CD14-positive monocyte (primary cell): ENCODE results near the gene DNAI2. TPM values are rescaled to one million over a fixed set of nuclear protein-coding genes. Genes with fewer than 3 reads are reported as not detected.

ENCODE experiments used
- DNase-seq, 3 donors: peaks; one replicate each; pipeline ENCODE4 v3.0.0-alpha.2; 2011 to 2022
- H2AFZ ChIP-seq: 2 replicates; pipeline ENCODE4 v1.6.0; 2012; ENCODE audit warnings: mild to moderate bottlenecking, low read depth, low read length, inconsistent platforms; ENCODE audit not compliant: insufficient read depth, poor library complexity, severe bottlenecking
- H3K27ac ChIP-seq, 2 donors: 1 replicate in 1 of 2; 2 replicates in 1 of 2; pipeline ENCODE4 v1.5.1; 2012 to 2013; ENCODE audit warnings: low read length in 2 of 2, control low read depth in 1 of 2, inconsistent platforms in 1 of 2, low read depth in 1 of 2, mild to moderate bottlenecking in 1 of 2
- H3K27me3 ChIP-seq, 2 donors: one replicate each; pipeline versions ENCODE4 v1.6.0 to v1.6.1; 2011 to 2013; ENCODE audit warnings: low read length in 2 of 2; ENCODE audit not compliant: control insufficient read depth in 2 of 2, insufficient read depth in 2 of 2
- H3K36me3 ChIP-seq, 2 donors: replicated peaks in 1 of 2; 1 replicate in 1 of 2; 2 replicates in 1 of 2; pipeline versions ENCODE4 v1.5.1 to v1.6.1; 2012 to 2013; ENCODE audit warnings: low read length in 2 of 2, control low read depth in 1 of 2, inconsistent platforms in 1 of 2, mild to moderate bottlenecking in 1 of 2; ENCODE audit not compliant: insufficient read depth in 2 of 2, control insufficient read depth in 1 of 2
- H3K4me1 ChIP-seq, 2 donors: 1 replicate in 1 of 2; 2 replicates in 1 of 2; pipeline versions ENCODE4 v1.5.1 to v1.6.1; 2012 to 2013; ENCODE audit warnings: low read length in 2 of 2, control low read depth in 1 of 2, inconsistent platforms in 1 of 2, mild to moderate bottlenecking in 1 of 2, moderate library complexity in 1 of 2; ENCODE audit not compliant: insufficient read depth in 2 of 2, control insufficient read depth in 1 of 2
- H3K4me2 ChIP-seq: replicated peaks from 2 replicates; pipeline ENCODE3; 2012; ENCODE audit warnings: low read length, moderate library complexity, mild to moderate bottlenecking; ENCODE audit not compliant: poor library complexity, severe bottlenecking; ENCODE audit errors: extremely low read depth
- H3K4me3 ChIP-seq, 3 experiments: fragments of 200-600 bp in 1 of 3; sonication (generic) in 1 of 3; replicated peaks in 1 of 3; 1 replicate in 2 of 3; 2 replicates in 1 of 3; pipeline ENCODE4 v1.5.1; 2011 to 2013; ENCODE audit warnings: low read length in 3 of 3, mild to moderate bottlenecking in 3 of 3, control low read depth in 2 of 3, low read depth in 2 of 3, inconsistent platforms in 1 of 3, moderate library complexity in 1 of 3
- H3K79me2 ChIP-seq: 2 replicates; pipeline ENCODE4 v1.6.0; 2012; ENCODE audit warnings: mild to moderate bottlenecking, control low read depth, inconsistent platforms, low read length, moderate library complexity; ENCODE audit not compliant: insufficient read depth
- H3K9ac ChIP-seq: 2 replicates; pipeline ENCODE4 v1.6.0; 2017; ENCODE audit warnings: low read length, mild to moderate bottlenecking; ENCODE audit not compliant: insufficient read depth, poor library complexity, severe bottlenecking
- H3K9me3 ChIP-seq, 2 donors: replicated peaks in 1 of 2; 1 replicate in 1 of 2; 2 replicates in 1 of 2; pipeline versions ENCODE4 v1.5.1 to v1.6.1; 2012 to 2013; ENCODE audit warnings: low read length in 2 of 2, control low read depth in 1 of 2; ENCODE audit not compliant: control insufficient read depth in 1 of 2, insufficient read depth in 1 of 2
- H4K20me1 ChIP-seq: 2 replicates; pipeline ENCODE4 v1.6.0; 2012; ENCODE audit warnings: mild to moderate bottlenecking, low read length, control low read depth, moderate library complexity; ENCODE audit not compliant: insufficient read depth
- H3K27ac Mint-ChIP-seq, 7 donors: one replicate each; pipeline ENCODE4 v1.8.0; 2020; ENCODE audit warnings: mild to moderate bottlenecking in 7 of 7, mixed read lengths in 7 of 7, moderate library complexity in 6 of 7, inconsistent platforms in 2 of 7
- H3K27me3 Mint-ChIP-seq, 3 donors: one replicate each; pipeline ENCODE4 v1.8.0; 2021 to 2022; ENCODE audit warnings: low read depth in 3 of 3, mild to moderate bottlenecking in 3 of 3, mixed read lengths in 3 of 3, moderate library complexity in 3 of 3, inconsistent platforms in 1 of 3
- H3K36me3 Mint-ChIP-seq, 2 donors: one replicate each; pipeline ENCODE4 v1.8.0; 2020; ENCODE audit warnings: mixed read lengths in 2 of 2, inconsistent platforms in 1 of 2, mild to moderate bottlenecking in 1 of 2
- H3K4me1 Mint-ChIP-seq: one replicate; pipeline ENCODE4 v1.8.0; 2020; ENCODE audit warnings: mild to moderate bottlenecking, mixed read lengths
- H3K4me3 Mint-ChIP-seq, 2 donors: one replicate each; pipeline ENCODE4 v1.8.0; 2020; ENCODE audit warnings: mild to moderate bottlenecking in 2 of 2, mixed read lengths in 2 of 2, moderate library complexity in 1 of 2
- H3K9me3 Mint-ChIP-seq, 7 donors: one replicate each; pipeline ENCODE4 v1.8.0; 2020 to 2022; ENCODE audit warnings: mixed read lengths in 7 of 7, mild to moderate bottlenecking in 6 of 7, moderate library complexity in 6 of 7, inconsistent platforms in 2 of 7
- CTCF ChIP-seq: fragments of 200-600 bp; IDR thresholded peaks from one replicate; pipeline ENCODE4 v1.8.0; 2022; ENCODE audit warnings: antibody characterized with exemption, mild to moderate bottlenecking
- WGBS: methylation state at CpG from one replicate; pipeline ENCODE4 v1.1.5; 2013; ENCODE audit warnings: missing lambda C conversion rate; ENCODE audit not compliant: insufficient coverage; 5-methylcytosine and 5-hydroxymethylcytosine counted together
- intact Hi-C, 2 donors: fragments of 100-400 bp; cut with micrococcal nuclease; formaldehyde crosslinking; loops; one replicate each; pipeline versions ENCODE4 v1.15.0 to v1.15.1; 2023
- polyA plus RNA-seq, 3 donors: library from polyadenylated mRNA; depleted of rRNA in 1 of 3; unstranded in 2 of 3; stranded (reverse) in 1 of 3; fragments of 300-500 nt in 2 of 3; fragments of >200 nt in 1 of 3; fragmentation: Illumina TruSeq in 2 of 3; gene quantifications; 1 replicate in 2 of 3; 2 replicates in 1 of 3; pipeline ENCODE4 v1.2.3, GENCODE V29; 2012 to 2021

The DNAI2 gene
- polyA plus RNA-seq, 3 donors, result 0.07 TPM; not detected in 2

- TF ChIP-seq CTCF, result no peak
- Histone ChIP-seq H4K20me1 (no peaks in the 10 kb centered on the region), H3K36me3 (peaks cover 58 to 88% of the 10 kb centered on the region in 2 donors), H3K4me2 (no peak overlapping the region), H3K27ac (no peak overlapping the region), H2AFZ (no peak overlapping the region), H3K9ac (no peak overlapping the region), H3K4me3 (no peak overlapping the region), H3K27me3 (no peaks in the 10 kb centered on the region), H3K79me2 (no peaks in the 10 kb centered on the region), H3K4me1 (peaks cover 3 to 4% of the 10 kb centered on the region in 2 donors), H3K9me3 (no peaks in the 10 kb centered on the region)
- Mint-ChIP-seq H3K4me1 (peaks cover 6% of the 10 kb centered on the region), H3K27ac (no peak overlapping the region), H3K27me3 (no peaks in the 10 kb centered on the region), H3K9me3 (no peaks in the 10 kb centered on the region), H3K4me3 (no peak overlapping the region), H3K36me3 (peaks cover 65 to 88% of the 10 kb centered on the region in 2 donors)
- WGBS, result 96% methylated on average over 7 of the region's 8 CpGs
- no peak for DNase-seq
- intact Hi-C loops, result no loop called here
Measured at GRCh38 chr17:74251051-74251450, 23.0 kb upstream of the DNAI2 start.

GRCh38 chr17:74251569-74251968 lies 22.5 kb upstream of the DNAI2 start:
- WGBS, result 98% methylated on average over 6 of the region's 6 CpGs
- H3K27ac Mint-ChIP-seq, result peak overlapping the region in 1 of 7 donors; percentile 11
- no peak for TF ChIP-seq CTCF
- DNase-seq, result no peak
- Histone ChIP-seq H3K9me3 (no peaks in the 10 kb centered on the region), H3K27me3 (no peaks in the 10 kb centered on the region), H3K4me1 (no peaks in the 10 kb centered on the region), H3K9ac (no peak overlapping the region), H4K20me1 (no peaks in the 10 kb centered on the region), H2AFZ (no peak overlapping the region), H3K36me3 (peaks cover 59 to 93% of the 10 kb centered on the region in 2 donors), H3K4me2 (no peak overlapping the region), H3K27ac (no peak overlapping the region), H3K79me2 (no peaks in the 10 kb centered on the region), H3K4me3 (no peak overlapping the region)
- peaks cover 66 to 87% of the 10 kb centered on the region in 2 donors for H3K36me3 Mint-ChIP-seq
- no peak overlapping the region for H3K4me3 Mint-ChIP-seq
- peaks cover under 1% of the 10 kb centered on the region for H3K4me1 Mint-ChIP-seq
- intact Hi-C loops, result no loop called here
- H3K9me3 Mint-ChIP-seq, result no peaks in the 10 kb centered on the region
- no peaks in the 10 kb centered on the region for H3K27me3 Mint-ChIP-seq
